Kidney (tissue), 14 donors: Measurements from ENCODE around the gene STIP1. TPM values are rescaled to one million over a fixed set of nuclear protein-coding genes. Genes with fewer than 3 reads are reported as not detected.

Source experiments
- DNase-seq, 5 donors: peaks; one replicate each; pipeline ENCODE4 v3.0.0-alpha.2; 2013 to 2020
- FAIRE-seq: peaks from 2 replicates; lab custom pipeline; 2012; peaks lifted over from hg19 to GRCh38; lab: Jason Lieb, UNC
- H3K27ac ChIP-seq, 2 donors: one replicate each; pipeline ENCODE4 v1.7.0; 2013; ENCODE audit warnings: low read depth in 2 of 2, low read length in 2 of 2, inconsistent platforms in 1 of 2
- H3K27me3 ChIP-seq: one replicate; pipeline ENCODE4 v1.7.1; 2013; ENCODE audit warnings: low read length, inconsistent platforms; ENCODE audit not compliant: control insufficient read depth, insufficient read depth
- H3K36me3 ChIP-seq, 3 donors: one replicate each; pipeline versions ENCODE4 v1.7.0 to v1.7.1; 2013; ENCODE audit warnings: low read length in 3 of 3, control low read depth in 1 of 3, inconsistent platforms in 1 of 3; ENCODE audit not compliant: insufficient read depth in 3 of 3, control insufficient read depth in 2 of 3
- H3K4me1 ChIP-seq, 3 donors: one replicate each; pipeline versions ENCODE4 v1.7.0 to v1.7.1; 2013; ENCODE audit warnings: low read length in 3 of 3, inconsistent platforms in 1 of 3, low read depth in 1 of 3; ENCODE audit not compliant: control insufficient read depth in 2 of 3, insufficient read depth in 2 of 3
- H3K4me3 ChIP-seq, 3 donors: one replicate each; pipeline versions ENCODE4 v1.7.0 to v1.8.1; 2013; ENCODE audit warnings: low read length in 3 of 3, control low read depth in 1 of 3, inconsistent platforms in 1 of 3
- H3K9ac ChIP-seq, 3 donors: one replicate each; pipeline versions ENCODE4 v1.7.0 to v1.7.1; 2013; ENCODE audit warnings: low read length in 3 of 3, control low read depth in 1 of 3, inconsistent platforms in 1 of 3
- H3K9me3 ChIP-seq, 3 donors: one replicate each; pipeline versions ENCODE4 v1.7.0 to v1.7.1; 2013; ENCODE audit warnings: low read length in 3 of 3, control low read depth in 1 of 3, inconsistent platforms in 1 of 3; ENCODE audit not compliant: control insufficient read depth in 2 of 3, insufficient read depth in 1 of 3
- intact Hi-C: fragments of 100-400 bp; cut with DNase I; formaldehyde crosslinking; loops from one replicate; pipeline ENCODE4 v1.11.1; 2022
- polyA plus RNA-seq: library from polyadenylated mRNA; stranded (reverse); fragments of 350-450 nt; fragmentation: Illumina TruSeq; extraction: RNeasy Lipid Tissue Mini Kit (QIAGEN cat#74804); gene quantifications from one replicate; pipeline ENCODE4 v1.2.3, GENCODE V29; 2014; ENCODE audit warnings: low read depth, low replicate concordance; ENCODE audit not compliant: insufficient read depth
- total RNA-seq: library from RNA; stranded (reverse); fragmentation: NEBNext Ultra II Directional; extraction: Animal tissue kit (Norgen Biotek cat#: 25700); gene quantifications from one replicate; pipeline ENCODE4 v1.2.1, GENCODE V29; 2021
- TF ChIP-seq, protein P1 (sequence below): IDR thresholded peaks from 3 replicates; pipeline ENCODE4 v1.5.1; 2012; ENCODE audit warnings: mild to moderate bottlenecking, moderate library complexity, borderline replicate concordance; ENCODE audit not compliant: insufficient read depth; ENCODE audit errors: extremely low read depth
- donor health status: control.
- donor health status: control.
- donor health status: control.
- donor health status: control.
- donor health status: control.
- donor health status: DM: yes; HTN: yes; CAD: no.
- donor health status: Normal renal cell carcinoma (clear cell type).

The STIP1 gene
- total and polyA plus RNA-seq, 2 donors from 2014 or later: 81.2 to 86.0 TPM

- H3K9ac ChIP-seq: peak within 1 kb of the TSS; percentile 55 to 98 (median 96)
- peak; percentile 94 to 97 (median 95) for DNase-seq
- FAIRE-seq: no peak
- TF ChIP-seq, protein P1, sequence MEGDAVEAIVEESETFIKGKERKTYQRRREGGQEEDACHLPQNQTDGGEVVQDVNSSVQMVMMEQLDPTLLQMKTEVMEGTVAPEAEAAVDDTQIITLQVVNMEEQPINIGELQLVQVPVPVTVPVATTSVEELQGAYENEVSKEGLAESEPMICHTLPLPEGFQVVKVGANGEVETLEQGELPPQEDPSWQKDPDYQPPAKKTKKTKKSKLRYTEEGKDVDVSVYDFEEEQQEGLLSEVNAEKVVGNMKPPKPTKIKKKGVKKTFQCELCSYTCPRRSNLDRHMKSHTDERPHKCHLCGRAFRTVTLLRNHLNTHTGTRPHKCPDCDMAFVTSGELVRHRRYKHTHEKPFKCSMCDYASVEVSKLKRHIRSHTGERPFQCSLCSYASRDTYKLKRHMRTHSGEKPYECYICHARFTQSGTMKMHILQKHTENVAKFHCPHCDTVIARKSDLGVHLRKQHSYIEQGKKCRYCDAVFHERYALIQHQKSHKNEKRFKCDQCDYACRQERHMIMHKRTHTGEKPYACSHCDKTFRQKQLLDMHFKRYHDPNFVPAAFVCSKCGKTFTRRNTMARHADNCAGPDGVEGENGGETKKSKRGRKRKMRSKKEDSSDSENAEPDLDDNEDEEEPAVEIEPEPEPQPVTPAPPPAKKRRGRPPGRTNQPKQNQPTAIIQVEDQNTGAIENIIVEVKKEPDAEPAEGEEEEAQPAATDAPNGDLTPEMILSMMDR: no peak
- H3K27ac ChIP-seq: peak within 1 kb of the TSS; percentile 97
- H3K4me3 ChIP-seq: peak within 1 kb of the TSS; percentile 74 to 91 (median 86)
- no peaks in the 10 kb centered on the region for H3K9me3 ChIP-seq
- no peaks in the 10 kb centered on the region for H3K36me3 ChIP-seq
- intact Hi-C loops: no loop called here
- H3K4me1 ChIP-seq: peaks cover 0 to 28% (median 21%) of the 10 kb centered on the region in 3 donors
- H3K27me3 ChIP-seq: no peaks in the 10 kb centered on the region
Observed at GRCh38 chr11:64225608-64226506, 39.9 kb downstream of the STIP1 start, which contains the start of the genes NUDT22 and TRPT1. Gene NUDT22, plus strand, starts transcription at chr11:64226274. Its CDS starts 379 bp downstream, at chr11:64226653. Gene TRPT1, minus strand, starts transcription at chr11:64226186. Its CDS starts 326 bp downstream, at chr11:64225860.

GRCh38 chr11:64226507-64227051, 40.6 kb downstream of the STIP1 start:
- Histone ChIP-seq H3K36me3 (no peaks in the 10 kb centered on the region), H3K27me3 (no peaks in the 10 kb centered on the region), H3K9ac (peak overlapping the region; percentile 51 to 98 (median 90)), H3K9me3 (no peaks in the 10 kb centered on the region), H3K4me3 (peak overlapping the region; percentile 58 to 91 (median 86)), H3K4me1 (peaks cover 0 to 28% (median 21%) of the 10 kb centered on the region in 3 donors), H3K27ac (peak overlapping the region; percentile 97)
- TF ChIP-seq, protein P1: no peak
- FAIRE-seq (no peak), DNase-seq (peak in 2 of 5 donors; percentile 78 to 91)
- intact Hi-C loops: no loop called here

- H3K27me3 ChIP-seq: no peaks in the 10 kb centered on the region
- intact Hi-C loops: no loop called here
- DNase-seq: no peak
- TF ChIP-seq, protein P1: no peak
- H3K36me3 ChIP-seq: no peaks in the 10 kb centered on the region
- no peaks in the 10 kb centered on the region for H3K9me3 ChIP-seq
- H3K27ac ChIP-seq: peak overlapping the region; percentile 64 to 97
- H3K4me3 ChIP-seq: peak overlapping the region in 2 of 3 donors; percentile 86 to 91
- peak overlapping the region in 1 of 3 donors; percentile 90 for H3K9ac ChIP-seq
- FAIRE-seq: no peak
- H3K4me1 ChIP-seq: peaks cover 0 to 35% (median 21%) of the 10 kb centered on the region in 3 donors
Observed at GRCh38 chr11:64227405-64227956, 41.5 kb downstream of the STIP1 start.
